IPS DF 6.9 (cell line): ENCODE results near the gene ZNF428.
"Not testable (repeated sequence)": the region's sequence is repeated elsewhere in the genome, so short reads cannot be mapped to it uniquely, and the experiment has no call there.

Experiments
- DNase-seq: peaks from one replicate; pipeline ENCODE4 v3.0.0-alpha.2; 2013; ENCODE audit warnings: low read depth, low spot score
- H3K27ac ChIP-seq: one replicate; pipeline ENCODE4 v1.5.1; 2013; ENCODE audit warnings: low read length, control low read depth
- H3K27me3 ChIP-seq: 2 replicates; pipeline ENCODE4 v1.6.1; 2013; ENCODE audit warnings: mild to moderate bottlenecking, low read length; ENCODE audit not compliant: control insufficient read depth, insufficient read depth
- H3K36me3 ChIP-seq: 2 replicates; pipeline ENCODE4 v1.6.1; 2013; ENCODE audit warnings: low read length; ENCODE audit not compliant: control insufficient read depth, insufficient read depth
- H3K4me1 ChIP-seq: 2 replicates; pipeline ENCODE4 v1.6.1; 2013; ENCODE audit warnings: low read length; ENCODE audit not compliant: control insufficient read depth, insufficient read depth
- H3K4me3 ChIP-seq: 2 replicates; pipeline ENCODE4 v1.5.1; 2013; ENCODE audit warnings: mild to moderate bottlenecking, low read length
- H3K9me3 ChIP-seq: 2 replicates; pipeline ENCODE4 v1.6.1; 2013; ENCODE audit warnings: low read length, inconsistent platforms; ENCODE audit not compliant: control insufficient read depth, insufficient read depth
- WGBS: extraction: QIAGEN DNeasy Blood & Tissue Kit; methylation state at CpG from one replicate; pipeline ENCODE4 v1.1.7; 2013; ENCODE audit warnings: mixed read lengths, missing lambda C conversion rate; ENCODE audit not compliant: insufficient read length, insufficient coverage; 5-methylcytosine and 5-hydroxymethylcytosine counted together

Gene ZNF428

DNA sequence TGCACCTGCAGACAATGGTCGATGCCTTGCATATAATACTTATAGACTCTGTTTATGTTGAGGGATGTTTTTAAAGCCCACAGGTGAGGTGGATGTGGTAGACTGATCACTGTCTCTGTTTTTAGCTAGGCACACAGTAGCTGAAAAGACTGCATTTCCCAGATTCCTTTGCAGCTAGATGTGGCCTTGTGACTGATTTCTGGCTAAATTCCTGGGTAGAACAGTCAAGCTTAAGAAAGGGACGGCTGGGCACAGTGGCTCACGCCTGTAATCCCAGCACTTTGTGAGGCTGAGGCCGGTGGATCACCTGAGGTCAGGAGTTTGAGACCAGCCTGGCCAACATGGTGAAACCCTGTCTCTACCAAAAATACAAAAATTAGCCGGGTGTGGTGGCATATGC is 19.1 kb downstream of the ZNF428 start:
- H3K27ac ChIP-seq, H3K4me1 ChIP-seq, DNase-seq, H3K27me3 ChIP-seq, H3K36me3 ChIP-seq, H3K4me3 ChIP-seq, H3K9me3 ChIP-seq: not testable (repeated sequence)
- WGBS: no CpG with 5 or more reads among the region's 5 CpGs

DNA sequence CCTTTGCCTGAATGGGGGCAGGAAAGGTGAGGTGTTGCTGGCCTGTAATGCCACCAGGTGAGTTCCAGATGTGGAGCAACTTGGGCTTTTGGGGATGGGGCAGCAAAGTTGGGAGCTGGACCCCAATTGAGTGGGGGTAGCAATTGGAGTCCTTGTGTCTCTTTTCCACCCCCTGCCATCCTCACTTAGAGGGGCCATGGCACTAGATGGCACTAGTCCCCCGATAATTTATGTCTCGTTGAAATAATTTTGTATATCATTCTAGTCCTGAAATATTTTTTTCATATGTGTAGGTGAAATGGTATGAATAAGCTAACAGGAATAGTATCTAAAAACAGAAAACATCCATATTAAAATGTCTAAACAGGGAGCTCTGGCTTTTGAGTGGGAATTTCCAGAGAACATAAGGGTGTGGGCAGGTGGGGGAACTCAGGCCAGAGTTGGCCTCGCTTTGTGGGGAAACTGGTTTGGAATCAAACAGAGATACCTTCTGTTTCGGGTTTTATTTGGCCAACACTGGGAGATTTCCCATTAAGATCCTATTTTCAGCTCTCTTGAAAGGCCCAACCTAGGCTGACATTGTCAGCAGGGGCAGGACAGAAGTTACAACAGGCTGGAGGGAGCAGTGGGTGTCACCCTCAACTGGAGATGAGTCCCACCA is 19.7 kb downstream of the ZNF428 start:
- Histone ChIP-seq H3K4me1 (no peaks in the 10 kb centered on the region), H3K27me3 (no peaks in the 10 kb centered on the region), H3K27ac (no peak overlapping the region), H3K9me3 (no peaks in the 10 kb centered on the region), H3K36me3 (peaks cover 4% of the 10 kb centered on the region), H3K4me3 (no peak overlapping the region)
- WGBS: no CpG with 5 or more reads among the region's 4 CpGs
- DNase-seq: no peak

DNA sequence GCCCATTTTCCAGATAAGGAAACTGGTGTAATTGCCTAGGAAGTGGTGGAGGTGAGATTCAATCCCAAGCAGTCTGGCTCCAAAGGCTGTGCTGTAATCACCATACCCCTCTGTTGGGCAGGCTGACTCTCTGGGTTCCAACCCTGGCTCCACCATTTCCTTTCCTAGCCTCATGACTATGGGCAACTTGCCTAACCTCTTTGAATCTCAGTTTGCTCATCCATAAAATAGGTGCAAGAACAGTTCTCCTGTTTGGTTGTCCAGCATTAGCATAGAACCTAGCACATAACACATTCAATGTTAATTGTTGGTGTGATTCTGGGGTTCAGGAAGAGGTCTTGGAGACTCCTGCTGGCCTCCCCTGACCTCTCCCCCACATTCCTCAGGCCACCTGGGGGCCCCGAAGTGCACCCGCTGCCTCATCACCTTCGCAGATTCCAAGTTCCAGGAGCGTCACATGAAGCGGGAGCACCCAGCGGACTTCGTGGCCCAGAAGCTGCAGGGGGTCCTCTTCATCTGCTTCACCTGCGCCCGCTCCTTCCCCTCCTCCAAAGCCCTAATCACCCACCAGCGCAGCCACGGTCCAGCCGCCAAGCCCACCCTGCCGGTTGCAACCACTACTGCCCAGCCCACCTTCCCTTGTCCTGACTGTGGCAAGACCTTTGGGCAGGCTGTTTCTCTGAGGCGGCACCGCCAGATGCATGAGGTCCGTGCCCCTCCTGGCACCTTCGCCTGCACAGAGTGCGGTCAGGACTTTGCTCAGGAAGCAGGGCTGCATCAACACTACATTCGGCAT is 20.8 kb downstream of the ZNF428 start:
- H3K27me3 ChIP-seq: no peaks in the 10 kb centered on the region
- H3K4me3 ChIP-seq: no peak overlapping the region
- H3K9me3 ChIP-seq: no peaks in the 10 kb centered on the region
- DNase-seq: no peak
- no CpG with 5 or more reads among the region's 19 CpGs for WGBS
- peaks cover 4% of the 10 kb centered on the region for H3K36me3 ChIP-seq
- no peaks in the 10 kb centered on the region for H3K4me1 ChIP-seq
- H3K27ac ChIP-seq: no peak overlapping the region

DNA sequence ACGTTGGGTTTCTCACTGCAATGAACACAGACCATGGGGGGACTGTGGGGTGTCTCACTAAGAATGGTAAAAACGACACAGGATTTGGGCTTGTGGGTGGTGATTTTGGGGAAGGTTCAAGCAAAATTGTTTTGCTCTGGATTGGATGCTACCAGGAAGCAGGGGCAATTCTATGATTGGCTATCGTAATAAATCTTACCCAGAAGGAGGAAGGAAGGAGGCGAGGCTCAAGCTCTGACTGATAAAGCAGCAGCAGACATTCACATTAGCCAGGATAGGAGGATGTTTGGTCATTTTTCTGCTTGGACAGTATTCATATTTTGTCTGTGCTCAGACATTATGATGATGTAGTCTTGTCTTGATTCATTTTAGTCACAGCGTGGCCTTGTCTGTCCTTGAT is 21.6 kb downstream of the ZNF428 start:
- Histone ChIP-seq H3K27me3 (no peaks in the 10 kb centered on the region), H3K27ac (no peak overlapping the region), H3K9me3 (no peaks in the 10 kb centered on the region), H3K4me1 (no peaks in the 10 kb centered on the region), H3K36me3 (peaks cover 8% of the 10 kb centered on the region), H3K4me3 (no peak overlapping the region)
- DNase-seq: no peak
- WGBS: no CpG with 5 or more reads among the region's 5 CpGs

DNA sequence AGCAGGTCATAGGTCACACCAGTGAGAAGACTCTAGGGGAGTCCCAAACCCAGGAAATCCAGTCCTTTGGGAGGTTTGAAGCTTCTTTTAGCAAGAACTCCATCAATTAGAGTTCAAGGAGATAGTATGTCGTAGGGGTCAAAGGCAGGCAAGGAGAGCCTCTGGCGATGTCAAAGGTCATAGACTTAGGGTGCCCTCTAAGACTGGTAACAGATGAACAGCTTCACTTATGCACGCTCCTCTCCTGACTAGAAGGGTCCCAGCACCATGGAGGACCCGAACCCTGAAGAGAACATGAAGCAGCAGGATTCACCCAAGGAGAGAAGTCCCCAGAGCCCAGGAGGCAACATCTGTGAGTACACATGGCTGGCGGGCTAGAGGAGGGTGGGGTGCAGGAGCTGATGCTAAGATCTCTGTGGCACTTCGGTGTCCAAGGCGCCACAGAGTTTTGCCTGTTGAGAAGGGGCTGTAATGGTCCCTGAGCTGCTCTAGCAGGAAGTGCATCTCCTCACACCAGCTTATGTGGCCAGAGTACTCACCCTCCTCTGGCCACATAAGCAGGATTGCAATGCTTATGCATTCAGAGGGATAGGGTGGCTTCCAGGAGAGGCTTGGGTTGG is 22.5 kb downstream of the ZNF428 start:
- DNase-seq: no peak
- Histone ChIP-seq H3K27me3 (no peaks in the 10 kb centered on the region), H3K4me1 (no peaks in the 10 kb centered on the region), H3K36me3 (peaks cover 17% of the 10 kb centered on the region), H3K4me3 (peak overlapping the region; percentile 56; the same call in 1 of the 2 replicates), H3K9me3 (no peaks in the 10 kb centered on the region), H3K27ac (no peak overlapping the region)
- no CpG with 5 or more reads among the region's 7 CpGs for WGBS

DNA sequence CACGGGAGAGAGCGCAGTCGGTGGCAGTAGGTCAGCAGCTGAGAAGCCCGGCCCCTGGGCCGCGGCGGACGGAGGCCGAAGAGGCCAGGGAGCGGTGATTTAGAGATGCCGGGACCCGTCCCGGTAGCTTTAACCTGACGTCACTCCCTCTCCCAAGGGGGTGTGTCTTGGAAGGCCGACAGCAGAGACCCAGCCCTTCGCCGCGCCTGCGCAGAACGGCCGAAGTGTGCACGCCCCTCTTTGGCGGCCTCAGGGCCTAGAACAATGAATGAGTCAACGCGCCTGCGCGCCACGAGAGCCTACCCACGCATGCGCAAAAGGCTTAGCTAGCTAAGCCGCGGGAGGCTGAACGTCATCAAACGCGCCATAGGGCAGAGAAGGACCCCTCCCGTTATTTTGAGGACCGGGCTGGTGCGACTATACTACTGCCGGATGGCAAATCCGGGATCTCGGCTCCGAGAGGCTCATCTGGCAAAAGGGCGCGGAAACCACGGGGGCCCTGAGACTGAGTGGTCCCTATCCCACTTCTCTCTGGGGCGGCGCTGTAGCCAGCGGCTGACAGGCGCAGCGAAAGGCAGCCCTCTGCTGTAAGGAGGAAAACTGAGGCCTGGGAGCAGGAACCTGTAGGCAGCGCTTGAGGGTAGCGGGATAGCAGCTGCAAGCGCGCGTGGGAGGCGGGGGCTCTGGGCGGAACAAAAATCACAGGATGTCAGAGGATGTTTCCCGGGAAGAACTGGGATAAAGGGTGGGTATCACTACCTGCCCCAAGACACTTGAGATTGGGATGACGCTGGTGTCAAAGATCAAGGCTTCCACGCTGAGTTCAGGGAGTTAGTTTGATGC is 23.2 kb downstream of the ZNF428 start, which contains the start of the genes IRGQ and ZNF576:
Gene IRGQ (minus strand): TSS at position 136 of the 843 bp plus-strand sequence. CDS start 796 bp downstream, outside the sequence.
Gene ZNF576 (plus strand): TSS at position 597 of the 843 bp plus-strand sequence. CDS start 514 bp downstream, outside the sequence.
- WGBS: no CpG with 5 or more reads among the region's 60 CpGs
- peak; percentile 99 for DNase-seq

DNA sequence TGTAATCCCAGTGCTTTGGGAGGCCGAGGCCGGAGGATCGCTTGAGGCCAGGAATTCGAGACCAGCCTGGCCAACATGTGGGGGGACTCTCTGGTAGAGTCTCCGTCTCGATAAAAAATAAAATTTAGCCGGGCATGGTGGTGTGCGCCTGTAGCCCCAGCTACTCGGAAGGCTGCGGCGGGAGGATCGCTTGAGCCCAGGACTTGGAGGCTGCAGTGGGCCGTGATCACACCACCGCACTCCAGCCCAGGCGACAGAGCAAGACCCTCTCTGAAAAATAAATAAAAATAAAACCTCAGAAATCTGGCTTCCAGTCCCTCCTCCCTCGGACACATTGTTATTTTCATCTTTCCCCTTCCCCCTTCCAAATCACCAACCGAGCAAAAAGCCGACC is 23.8 kb downstream of the ZNF428 start:
- Histone ChIP-seq H3K27me3 (no peaks in the 10 kb centered on the region), H3K27ac (no peak overlapping the region), H3K4me1 (no peaks in the 10 kb centered on the region), H3K36me3 (peaks cover 19% of the 10 kb centered on the region), H3K4me3 (peak overlapping the region; percentile 57; the same call in 1 of the 2 replicates), H3K9me3 (no peaks in the 10 kb centered on the region)
- no CpG with 5 or more reads among the region's 18 CpGs for WGBS
- DNase-seq: no peak

More for the DNA sequence above, 23.2 kb downstream of the ZNF428 start, which contains the start of the genes IRGQ and ZNF576:
- peaks cover 19% of the 10 kb centered on the region for H3K36me3 ChIP-seq
- H3K9me3 ChIP-seq: no peaks in the 10 kb centered on the region
- no peaks in the 10 kb centered on the region for H3K4me1 ChIP-seq
- peak within 1 kb of the TSS; percentile 57 for H3K4me3 ChIP-seq
- no peak within 1 kb of the TSS for H3K27ac ChIP-seq
- H3K27me3 ChIP-seq: no peaks in the 10 kb centered on the region

DNA sequence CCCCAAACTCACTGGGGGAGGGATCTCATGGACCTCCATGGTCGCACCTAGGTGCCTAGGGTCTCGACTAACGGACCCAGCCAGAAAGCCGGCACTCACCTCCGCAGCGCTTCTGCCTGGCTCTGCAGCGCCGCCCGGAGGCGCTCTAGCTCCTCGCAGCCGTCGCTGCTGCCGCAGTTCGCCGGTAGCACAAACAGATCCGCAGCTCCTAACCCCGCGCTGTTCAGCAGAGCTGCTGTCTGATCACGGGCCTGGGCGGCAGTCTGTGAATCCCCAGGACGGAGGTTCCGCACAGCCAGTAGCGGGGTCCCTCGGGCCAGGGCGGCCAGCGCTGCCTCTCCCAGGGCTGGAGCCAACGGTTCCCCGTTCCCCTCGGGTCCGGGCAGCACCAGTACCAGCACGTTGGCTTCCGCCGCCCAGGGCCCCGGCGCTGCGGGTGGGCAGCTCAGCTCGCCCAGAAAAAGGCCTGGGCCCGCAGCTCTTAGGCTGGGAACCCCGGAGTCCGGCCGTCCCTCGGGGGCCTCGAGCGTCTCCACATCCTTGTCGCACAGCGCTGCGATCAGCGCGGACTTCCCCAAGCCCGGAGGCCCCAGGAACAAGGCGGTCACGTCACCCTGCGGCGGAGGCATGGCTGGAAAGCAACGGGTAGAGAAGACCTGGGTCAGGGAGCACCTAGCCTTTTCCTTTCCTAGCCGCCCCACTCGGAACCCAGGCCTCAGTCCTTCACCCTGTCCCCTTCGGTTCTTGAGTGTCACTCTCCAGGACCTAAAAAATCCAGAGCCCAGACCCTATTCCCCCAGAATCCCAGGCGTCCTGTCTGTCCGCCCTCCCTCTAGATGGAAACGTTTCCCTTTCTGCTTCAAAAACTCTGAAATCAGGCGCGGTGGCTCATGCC is 24.5 kb downstream of the ZNF428 start:
- H3K27ac ChIP-seq: no peak overlapping the region
- WGBS: no CpG with 5 or more reads among the region's 64 CpGs

DNA sequence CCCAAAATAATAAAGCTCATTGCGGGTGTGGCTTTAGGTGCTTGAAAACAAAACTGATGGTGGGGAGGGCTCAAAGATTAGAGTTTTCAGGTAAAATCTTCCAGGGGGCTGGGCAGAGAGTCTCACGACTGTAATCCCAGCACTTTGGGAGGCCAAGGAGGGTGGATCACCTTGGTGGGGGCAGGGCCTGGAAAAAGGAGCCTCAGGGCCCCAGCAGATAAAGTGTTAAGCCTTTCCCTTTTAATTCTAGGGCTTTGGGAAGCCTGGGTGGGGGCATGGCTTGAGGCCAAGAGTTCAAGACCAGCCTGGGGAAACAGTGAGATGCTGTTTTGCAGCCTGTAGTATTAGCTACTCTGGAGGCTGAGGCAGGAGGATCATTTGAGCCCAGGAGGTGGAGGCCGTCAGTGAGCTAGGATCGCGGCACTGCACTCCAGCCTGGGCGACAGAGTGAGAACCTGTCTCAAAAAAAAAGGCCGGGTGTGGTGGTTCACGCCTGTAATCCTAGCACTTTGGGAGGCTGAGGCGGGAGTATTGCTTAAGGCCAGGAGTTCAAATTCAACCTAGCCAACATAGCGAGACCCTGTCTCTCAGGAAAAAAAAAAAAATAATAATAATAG is 25.2 kb downstream of the ZNF428 start:
- Histone ChIP-seq H3K27me3 (no peaks in the 10 kb centered on the region), H3K27ac (no peak overlapping the region), H3K4me1 (no peaks in the 10 kb centered on the region), H3K36me3 (peaks cover 19% of the 10 kb centered on the region), H3K9me3 (no peaks in the 10 kb centered on the region), H3K4me3 (no peak overlapping the region)
- WGBS: no CpG with 5 or more reads among the region's 10 CpGs
- no peak for DNase-seq

More for the DNA sequence above, 24.5 kb downstream of the ZNF428 start:
- Histone ChIP-seq H3K4me1 (no peaks in the 10 kb centered on the region), H3K9me3 (no peaks in the 10 kb centered on the region), H3K36me3 (peaks cover 19% of the 10 kb centered on the region), H3K27me3 (no peaks in the 10 kb centered on the region), H3K4me3 (peak overlapping the region; percentile 57)
- DNase-seq: peak; percentile 57
